DMS53 (cell line): ENCODE results near the gene MYO9B.
A peak's percentile ranks its signal among the peaks of the same experiment; 100 is the strongest.

ENCODE experiments used
- DNase-seq: peaks from one replicate; lab custom pipeline; 2025; lab: John Stamatoyannopoulos, UW

The MYO9B gene

GRCh38 chr19:17242431-17243208 lies 167.0 kb downstream of the MYO9B start:
- DNase-seq = no peak

GRCh38 chr19:17243211-17243829 lies 167.7 kb downstream of the MYO9B start:
- peak; percentile 30 for DNase-seq

DNA sequence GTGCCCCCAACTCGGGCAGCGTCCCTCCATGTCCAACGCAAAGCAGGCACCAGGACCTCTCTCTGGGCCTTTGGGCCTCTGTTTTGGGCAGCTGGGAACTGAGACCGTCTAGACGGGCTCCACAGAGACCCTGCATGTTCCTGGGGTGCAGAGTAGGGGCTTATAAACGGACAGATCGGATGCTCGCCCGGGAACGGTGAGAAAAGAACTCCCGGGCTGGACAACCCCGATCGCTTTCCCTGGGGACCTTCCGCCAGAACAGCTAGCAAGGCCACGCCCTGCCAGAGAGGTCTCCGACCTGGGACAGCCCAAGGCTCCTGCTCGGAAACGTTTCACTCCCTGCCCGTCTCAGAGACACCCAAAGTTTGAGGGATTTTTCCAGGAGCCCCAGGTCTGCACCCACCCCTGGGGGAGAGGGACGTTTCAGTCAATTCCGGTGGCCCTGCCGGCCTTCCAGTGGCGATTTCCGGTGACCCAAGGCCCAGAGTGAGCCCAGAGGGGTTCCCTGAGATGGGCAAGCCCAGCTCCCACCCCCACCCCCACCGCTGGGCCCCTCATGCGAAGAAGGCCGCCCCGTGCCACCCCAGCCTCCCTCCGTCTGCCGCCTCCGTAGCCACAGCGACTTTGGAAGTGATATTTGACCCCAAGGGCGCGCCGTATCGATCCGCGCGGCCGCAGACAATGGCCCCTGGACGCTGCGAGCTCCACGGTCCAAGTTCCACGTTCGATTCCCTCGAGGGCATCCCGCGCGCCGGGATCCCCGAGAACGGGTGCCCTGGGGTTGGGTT lies 168.4 kb downstream of the MYO9B start:
- DNase-seq = peak; percentile 63

DNA sequence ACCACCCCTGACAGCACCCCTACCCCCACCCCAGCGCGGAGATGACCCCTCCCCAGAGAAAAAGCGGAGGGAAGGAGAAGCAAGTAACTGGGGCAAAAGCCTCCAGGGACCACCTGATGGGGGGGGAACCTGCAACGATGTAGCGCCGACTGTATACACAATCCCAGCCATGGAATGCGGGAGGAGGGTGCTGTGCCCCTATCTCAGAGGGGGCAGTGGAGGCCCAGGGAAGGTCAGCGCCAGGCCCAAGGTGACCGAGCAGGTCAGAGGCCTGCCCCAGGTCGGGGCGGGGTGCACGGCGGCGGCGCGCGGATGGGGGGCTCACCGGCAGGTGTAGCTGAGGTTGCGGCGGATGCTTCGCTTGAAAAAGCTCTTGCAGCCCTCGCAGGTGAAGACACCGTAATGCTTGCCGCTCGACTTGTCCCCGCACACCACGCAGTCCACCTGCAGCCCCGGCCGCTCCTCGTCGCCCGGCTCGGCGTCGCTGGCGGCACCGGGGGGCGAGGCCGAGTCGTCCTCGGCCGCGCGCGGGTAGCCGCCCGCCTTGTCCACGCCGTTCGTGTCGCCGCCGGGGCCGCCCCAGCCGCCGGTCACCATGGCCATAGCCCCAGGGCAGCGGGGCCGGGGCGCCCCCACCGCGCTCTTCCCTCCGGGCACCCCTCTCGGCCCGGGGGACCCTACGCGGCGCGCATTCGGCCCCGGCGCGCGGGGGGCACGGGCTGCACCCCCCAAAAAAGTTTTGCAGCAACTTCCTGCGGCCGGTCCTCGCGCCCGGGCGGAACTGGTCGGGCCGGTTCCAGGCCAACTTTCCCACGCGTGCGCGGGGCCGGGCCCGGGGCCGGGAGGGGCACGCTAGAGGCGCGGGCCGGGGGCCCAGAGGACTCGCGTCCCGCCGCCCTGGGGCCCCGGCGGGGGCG lies 169.3 kb downstream of the MYO9B start:
- peak; percentile 61 for DNase-seq

- DNase-seq = no peak
Observed at GRCh38 chr19:17245535-17245984, 170.0 kb downstream of the MYO9B start, which contains the start of gene NR2F6. Gene NR2F6 (minus strand): TSS chr19:17245919. CDS start chr19:17245220, 699 bp downstream.

DNA sequence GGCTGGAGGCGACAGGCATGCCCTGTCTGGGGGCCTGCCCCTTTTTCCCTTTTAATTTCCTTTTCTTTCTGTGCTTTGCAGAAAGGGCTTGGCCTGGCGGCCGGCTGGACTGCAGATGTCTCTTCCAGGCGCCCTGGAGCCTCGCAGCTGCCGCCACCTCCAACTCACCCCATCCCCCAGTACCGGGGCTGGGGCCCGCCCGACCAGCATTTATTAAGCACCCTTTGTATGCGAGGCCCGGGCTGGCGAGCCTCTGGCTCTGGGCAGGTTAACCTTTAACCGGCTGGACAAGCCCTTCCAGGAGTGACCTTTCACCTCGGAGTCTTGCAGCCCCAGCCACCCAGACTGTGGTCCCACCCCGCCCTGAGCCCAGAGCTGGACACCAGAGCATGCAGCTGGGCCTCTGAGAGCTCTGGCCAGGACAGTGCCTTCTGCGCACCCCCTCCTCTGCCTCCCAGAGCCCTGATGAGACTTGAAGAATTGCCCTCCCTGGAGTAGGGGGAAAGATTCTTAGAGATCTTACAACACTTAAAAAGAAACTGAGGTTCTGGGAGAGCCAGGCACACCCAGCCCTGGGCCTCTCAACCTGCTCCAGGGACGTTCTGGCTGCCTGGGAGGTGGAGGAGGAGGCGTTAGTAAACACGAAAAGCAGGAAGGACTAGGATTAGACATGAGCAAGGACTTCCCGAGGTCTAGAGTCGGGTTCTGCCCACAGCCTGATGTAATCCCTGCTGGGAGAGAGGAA lies 171.3 kb downstream of the MYO9B start:
- DNase-seq = peak; percentile 85

GRCh38 chr19:17248011-17248776 lies 172.6 kb downstream of the MYO9B start:
- DNase-seq = peak; percentile 97

GRCh38 chr19:17249887-17250548 lies 174.4 kb downstream of the MYO9B start:
- DNase-seq = no peak

GRCh38 chr19:17254636-17255035 lies 179.1 kb downstream of the MYO9B start:
- no peak for DNase-seq

DNA sequence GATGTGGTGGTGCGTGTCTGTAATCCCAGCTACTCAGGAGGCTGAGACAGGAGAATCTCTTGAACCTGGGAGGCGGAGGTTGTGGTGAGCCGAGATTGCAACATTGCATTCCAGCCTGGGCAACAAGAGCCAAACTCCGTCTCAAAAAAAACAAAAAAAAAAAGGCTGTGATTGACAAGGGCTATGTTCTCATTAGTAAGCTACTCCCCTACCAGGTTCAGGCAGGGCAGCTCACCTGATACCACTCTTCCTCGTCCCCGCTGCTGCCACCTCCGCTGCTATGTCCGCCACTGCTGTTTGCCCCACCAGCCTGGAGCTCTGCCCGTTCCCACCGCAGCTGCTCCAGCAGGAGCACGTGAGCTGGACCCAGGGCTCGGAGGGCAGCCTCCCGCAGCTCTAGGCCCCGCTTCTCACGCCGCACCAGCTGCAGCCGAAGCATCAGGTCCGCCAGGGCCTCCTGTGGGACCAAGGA lies 179.6 kb downstream of the MYO9B start:
- peak; percentile 31 for DNase-seq

- DNase-seq = no peak
Observed at GRCh38 chr19:17256130-17256529, 180.6 kb downstream of the MYO9B start.

- peak; percentile 49 for DNase-seq
Observed at GRCh38 chr19:17259118-17259780, 183.7 kb downstream of the MYO9B start.

- DNase-seq = no peak
Observed at GRCh38 chr19:17259934-17260333, 184.4 kb downstream of the MYO9B start.

DNA sequence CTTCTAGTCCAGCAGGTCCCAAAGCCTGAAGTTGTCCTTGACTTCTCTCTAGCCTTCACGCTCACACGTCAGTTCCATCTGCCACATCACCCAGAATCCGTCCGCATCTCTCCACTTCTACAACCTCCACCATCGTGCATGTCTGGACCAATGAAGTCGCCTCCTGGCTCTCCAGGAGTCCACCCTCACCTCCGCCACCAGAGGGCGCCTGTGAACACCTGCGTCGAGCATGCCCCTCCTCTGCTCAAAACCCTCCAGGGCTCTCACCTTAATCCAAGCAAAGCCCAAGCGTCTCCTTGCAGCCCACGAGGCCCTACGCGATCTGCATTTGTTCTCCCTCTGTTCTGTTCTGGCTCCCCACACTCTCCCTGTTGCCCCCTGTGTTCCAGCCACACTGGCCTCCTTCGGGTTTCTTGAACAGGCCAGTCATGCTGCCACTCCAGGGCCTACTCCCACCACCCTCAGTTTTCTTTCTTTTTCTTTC lies 185.3 kb downstream of the MYO9B start:
- DNase-seq = peak; percentile 92

DNA sequence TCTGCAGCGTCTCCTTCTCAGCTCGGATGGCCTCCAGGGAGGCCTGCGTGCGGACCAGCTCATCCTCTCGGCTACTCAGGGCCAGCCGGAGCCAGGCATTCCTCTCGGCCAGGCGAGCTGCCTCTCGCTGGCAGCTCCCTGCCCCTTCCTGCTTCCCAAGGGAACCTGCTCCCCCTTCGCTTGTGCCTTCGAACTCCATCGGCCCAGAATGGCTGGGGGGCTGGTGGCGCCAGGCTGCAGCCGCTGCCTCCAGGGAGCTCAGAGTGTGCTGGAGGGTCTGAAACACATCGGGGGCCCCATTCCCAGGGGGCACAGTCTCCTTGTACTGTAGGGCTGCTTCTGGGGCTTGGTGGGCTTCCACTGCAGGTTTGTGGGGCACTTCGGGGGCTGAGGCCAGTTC lies 187.0 kb downstream of the MYO9B start:
- no peak for DNase-seq
